Activated T-cell treated with anti-CD3 and anti-CD28 coated beads for 4 hours (primary cell): Measurements from ENCODE around the gene DIPK1A.

Source experiments
- DNase-seq: peaks from one replicate; pipeline ENCODE4 v3.0.0-alpha.2; 2020

Gene DIPK1A

DNA sequence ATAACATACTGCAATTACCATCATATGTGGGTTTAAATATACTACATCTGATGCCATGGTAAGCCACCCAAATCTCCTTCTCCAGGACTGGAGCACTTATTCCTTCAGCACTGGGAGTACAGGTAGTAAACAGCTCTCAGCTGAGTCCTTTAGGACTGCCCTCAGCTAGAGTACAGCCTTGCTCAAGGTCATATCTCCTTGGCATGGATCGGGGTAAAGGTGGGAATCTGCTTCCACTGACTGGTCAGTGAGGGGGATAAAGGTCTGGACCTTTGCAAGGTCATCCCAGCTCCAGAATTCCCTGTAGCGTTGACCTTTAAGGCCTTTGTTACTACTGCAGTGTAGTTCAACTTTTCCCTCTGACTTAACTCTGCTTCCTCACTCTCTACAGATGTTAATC lies 90.7 kb downstream of the DIPK1A start:
- no peak for DNase-seq

DNA sequence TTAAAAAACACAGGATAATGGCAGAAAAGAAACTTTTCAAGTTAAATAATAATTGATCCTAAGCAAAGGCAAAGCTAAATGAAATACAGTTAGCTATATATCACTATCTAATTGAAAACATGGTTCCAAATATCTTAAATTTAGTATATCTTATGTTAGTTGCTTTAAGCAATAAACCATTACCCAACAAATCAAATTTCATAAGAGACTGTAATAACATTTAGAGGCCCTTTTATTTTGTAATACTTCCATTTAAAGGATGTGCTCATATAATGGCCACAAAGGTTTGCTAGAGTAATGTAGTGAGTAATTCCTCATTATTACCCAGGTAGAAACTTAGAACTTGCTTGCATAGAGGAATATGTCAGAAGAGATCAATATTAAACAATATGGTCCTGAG lies 97.1 kb downstream of the DIPK1A start:
- no peak for DNase-seq

DNA sequence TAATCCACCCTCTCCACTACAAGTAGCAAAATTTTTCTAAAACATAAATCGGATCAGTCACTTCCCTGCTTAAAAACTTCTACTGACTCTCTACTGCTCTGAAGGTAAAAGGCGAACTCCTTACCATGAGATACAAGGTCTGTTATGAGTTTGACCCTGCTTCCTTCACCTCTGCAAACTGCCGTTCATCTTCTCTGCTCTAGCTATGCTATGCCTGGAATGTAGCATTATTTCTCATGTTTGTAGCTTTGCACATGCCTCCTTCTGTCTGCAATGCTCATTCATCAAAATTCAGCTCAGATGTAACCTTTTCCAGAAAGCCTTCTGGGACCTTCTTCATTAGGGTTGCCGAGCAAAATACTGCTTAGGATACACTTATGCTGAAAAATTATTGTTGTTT lies 98.7 kb downstream of the DIPK1A start:
- no peak for DNase-seq

DNA sequence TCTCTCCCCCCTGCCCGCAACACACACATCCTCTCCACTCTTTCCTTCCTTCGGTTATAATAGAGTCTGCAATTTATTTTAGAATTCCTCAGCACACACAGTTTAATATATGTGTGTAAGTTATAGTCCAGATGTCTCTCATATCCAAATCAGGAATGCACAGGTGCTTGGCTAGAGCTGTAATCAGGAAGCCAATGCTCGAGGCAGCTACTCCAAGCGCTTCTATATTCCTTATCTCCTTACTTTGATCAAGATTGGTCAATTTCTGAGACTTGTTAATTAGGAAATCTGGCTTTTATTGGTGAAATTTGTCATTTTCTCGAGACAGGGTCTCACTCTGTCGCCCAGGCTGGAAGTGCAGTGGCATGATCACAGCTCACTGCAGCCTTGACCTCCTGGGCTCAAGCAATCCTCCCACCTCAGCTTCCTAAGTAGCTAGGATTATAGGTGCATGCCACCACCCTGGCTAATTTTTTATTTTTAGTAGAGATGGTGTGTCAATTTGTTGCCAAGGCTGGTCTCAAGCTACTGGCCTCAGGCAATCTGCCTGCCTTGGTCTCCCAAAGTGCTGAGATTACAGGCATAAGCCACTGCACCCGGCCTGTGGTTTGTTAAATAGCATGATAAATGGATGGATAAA lies 101.7 kb downstream of the DIPK1A start:
- no peak for DNase-seq

DNA sequence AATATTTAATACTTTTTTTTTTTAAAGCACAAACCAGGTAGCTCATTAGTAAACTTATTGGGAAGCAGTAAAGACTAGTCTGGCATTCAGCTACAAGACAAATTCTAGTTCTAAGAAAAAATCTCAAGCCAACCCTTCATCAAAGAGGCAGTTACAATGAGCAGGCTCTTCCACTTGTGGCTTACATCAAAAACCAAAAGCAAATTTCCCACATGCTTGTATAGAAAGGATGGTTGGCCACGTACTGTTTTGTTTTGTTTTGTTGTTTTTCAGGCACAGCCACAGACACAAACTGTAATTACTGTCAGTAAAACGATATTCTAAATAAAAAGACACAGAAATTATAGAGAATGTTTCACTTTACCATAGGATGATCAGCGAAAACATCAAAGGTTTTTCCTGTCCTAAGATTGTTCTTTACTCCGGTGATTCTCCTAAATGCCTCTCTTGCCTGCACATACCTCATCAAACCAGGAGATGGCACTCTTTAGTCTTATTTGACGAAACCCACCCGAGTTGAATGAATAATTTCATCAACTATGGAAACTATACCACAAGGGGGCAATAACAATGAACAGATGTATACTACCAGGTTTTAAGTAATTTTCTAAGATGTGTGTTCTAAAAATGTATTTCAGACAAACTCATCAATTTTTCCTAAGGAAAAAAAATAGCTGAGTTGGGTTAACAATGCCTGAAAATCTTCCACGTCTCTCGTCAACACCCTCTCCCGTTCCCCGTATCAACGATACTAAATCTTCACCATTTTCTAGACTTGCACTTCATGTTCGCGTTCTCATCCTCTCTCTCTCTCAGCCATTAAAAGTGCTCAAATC lies 102.5 kb downstream of the DIPK1A start:
- peak; percentile 39 for DNase-seq

DNA sequence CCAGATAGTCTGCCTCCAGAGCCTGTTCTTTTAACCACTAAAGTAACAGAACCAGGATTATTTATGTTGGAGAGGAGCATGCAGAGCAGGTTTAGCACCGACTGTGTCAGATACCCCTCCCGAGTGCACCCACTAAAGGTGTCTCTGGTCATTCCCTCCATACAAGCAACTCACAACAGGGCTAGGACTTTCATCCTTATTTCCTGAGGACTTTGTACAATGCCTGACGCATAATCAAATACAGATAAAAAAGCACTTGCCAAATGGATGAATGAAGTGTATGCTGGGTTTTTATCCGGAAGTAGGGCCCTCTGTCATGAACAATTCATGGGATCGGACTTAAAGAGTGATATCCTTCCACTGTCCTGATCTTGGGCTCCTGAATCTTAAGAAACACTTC lies 103.4 kb downstream of the DIPK1A start:
- DNase-seq, result no peak

DNA sequence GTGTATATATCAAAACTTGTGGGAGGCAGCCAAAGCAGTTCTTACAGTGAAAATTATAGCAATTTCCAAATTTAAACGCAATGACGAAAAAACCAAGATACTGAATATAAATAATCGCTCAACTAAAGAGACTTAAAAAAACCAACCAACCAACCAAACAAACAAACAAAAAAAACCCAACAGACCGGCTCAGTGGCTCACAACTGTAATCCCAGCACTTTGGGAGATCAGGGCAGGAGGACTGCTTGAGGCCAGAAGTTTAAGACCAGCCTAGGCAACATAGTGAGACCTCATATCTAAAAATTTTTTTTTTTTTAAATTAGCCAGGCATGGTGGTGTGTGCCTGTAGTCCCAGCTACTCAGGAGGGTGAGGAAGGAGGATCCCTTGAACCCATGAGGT lies 106.0 kb downstream of the DIPK1A start:
- no peak for DNase-seq

DNA sequence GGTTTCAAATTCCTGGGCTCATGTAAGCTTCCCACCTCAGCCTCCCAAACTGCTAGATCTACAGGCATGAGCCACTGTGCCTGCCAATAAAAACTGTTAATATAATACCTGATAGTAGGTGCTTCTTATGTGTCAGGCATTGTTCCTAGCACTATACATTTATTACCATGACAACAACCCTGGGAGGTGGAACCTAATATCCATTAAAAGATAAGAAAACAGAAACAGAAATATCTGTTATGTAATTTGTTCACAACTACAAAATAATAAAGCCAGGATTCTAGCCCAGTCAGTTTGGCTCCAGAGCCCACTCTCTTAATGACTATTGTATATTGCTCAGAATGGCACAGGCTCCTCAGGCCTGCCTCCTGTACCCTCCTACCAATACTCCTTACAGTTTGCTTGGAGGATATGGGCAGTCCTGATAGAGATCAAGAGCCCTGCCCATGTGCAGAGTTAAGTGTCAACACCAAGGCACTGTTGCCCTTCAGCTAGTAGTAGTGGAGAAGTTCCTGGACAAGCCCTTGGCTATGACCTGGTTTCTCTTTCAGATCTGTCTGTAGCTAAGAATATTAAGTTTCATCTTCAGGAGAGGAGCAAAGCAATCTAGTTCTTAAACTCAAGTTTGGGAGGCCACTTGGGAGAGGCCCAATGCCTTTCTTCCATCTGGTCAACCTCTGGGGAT lies 107.0 kb downstream of the DIPK1A start:
- DNase-seq, result no peak

DNA sequence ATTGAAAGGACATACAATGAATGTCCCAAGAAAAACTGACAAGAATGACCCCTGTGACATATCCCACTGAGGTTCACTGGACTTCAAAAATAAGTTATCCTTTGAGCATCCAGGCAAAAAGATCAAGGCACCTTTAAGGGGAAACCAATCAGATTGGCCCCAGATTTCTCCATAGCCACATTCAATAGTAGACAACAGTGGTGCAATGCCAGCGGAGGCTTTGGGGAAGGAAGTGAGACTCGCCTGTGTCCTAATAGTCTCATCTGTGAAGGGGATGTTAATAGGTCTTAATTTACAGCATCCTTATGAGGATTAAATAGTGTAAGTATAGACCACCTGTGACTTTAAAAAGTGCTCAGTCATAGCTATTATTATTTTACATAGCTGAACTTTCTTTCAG lies 108.0 kb downstream of the DIPK1A start:
- no peak for DNase-seq

DNA sequence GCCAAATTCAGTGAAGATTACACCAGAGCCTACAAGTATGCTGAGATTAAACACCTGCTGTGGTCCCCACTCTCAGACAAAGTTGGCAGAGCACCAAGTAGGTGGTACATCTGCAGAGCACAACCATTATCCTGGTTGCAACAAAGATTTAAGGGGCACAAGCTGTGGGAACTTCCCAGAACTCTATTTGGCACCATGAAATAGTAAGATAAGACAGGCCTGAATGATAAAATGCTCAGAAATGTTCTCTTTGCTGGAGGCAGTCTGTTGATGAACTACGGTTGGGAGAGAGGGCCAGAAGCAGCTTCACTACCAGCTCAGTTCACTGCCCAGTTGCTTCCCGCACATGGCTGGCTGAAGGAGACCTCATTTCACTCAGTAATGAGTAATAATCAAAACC lies 109.5 kb downstream of the DIPK1A start:
- no peak for DNase-seq

DNA sequence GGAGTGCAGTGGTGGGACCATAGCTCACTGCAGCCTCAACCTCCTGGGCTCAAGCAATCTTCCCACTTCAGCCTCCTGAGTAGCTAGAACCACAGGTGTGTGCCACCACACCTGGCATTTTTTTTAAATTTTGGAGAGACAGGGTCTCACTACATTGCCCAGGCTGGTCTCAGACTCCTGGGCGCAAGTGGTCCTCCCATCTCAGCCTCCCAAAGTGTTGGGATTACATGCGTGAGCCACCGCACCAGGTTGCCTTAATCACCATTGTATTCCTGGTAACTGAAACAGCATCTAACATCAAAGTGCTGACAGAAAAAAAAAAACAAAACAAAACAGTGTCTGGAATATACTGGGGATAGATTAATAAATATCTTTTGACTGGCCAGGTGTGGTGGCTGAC lies 111.2 kb downstream of the DIPK1A start:
- no peak for DNase-seq

DNA sequence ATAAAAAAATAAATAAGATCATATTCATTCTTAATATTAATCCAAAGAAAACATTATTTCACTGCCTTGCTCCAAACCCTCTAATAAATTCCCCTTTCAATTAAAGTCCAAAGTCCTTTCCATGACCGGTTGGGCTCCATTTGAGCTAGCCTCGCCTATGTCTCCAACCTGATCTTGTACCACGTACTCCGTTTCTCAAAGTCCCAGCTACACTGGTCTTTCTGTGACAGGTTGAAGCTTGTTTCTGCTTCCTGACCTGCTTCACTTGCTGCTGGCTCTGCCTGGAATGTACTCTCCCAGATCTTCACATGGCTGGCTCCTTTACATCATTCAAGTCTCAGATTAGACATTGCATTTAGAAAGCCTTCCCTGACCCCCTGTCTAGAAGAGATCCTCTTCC lies 113.1 kb downstream of the DIPK1A start:
- no peak for DNase-seq

DNA sequence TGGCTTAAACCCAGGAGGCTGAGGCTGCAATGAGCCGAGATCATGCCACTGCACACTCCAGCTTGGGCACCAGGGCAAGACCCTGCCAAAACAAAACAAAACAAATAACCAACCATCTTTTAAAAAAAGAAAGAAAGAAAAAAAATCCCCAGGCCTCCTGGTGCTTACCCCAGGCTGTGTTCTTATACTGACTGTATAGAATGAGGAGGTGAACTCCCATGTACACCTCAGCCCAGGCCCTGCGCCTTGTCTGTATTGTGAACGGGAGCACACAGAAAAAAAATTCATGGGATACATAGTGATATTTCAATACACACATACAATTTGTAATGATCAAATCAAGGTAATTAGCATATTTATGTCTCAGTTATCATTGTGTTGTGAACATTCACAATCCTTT lies 115.4 kb downstream of the DIPK1A start:
- DNase-seq, result no peak

DNA sequence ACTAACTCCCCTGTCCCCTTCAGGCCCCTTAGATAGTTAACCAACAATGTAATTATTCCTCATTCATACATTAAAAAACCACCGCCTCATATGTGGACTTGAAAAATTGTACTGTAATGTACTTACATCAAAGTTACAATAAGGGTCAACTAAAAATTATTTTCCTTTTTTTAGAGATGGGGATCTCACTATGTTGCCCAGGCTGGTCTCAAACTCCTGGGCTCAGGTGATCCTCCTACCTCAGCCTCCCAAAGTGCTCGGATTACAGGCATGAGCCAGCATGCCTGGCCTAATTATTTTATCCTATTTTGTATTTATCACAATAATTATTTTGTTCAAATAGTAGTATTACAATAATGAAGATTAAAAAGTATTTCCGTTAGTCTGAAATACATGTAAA lies 116.8 kb downstream of the DIPK1A start:
- DNase-seq, result no peak

DNA sequence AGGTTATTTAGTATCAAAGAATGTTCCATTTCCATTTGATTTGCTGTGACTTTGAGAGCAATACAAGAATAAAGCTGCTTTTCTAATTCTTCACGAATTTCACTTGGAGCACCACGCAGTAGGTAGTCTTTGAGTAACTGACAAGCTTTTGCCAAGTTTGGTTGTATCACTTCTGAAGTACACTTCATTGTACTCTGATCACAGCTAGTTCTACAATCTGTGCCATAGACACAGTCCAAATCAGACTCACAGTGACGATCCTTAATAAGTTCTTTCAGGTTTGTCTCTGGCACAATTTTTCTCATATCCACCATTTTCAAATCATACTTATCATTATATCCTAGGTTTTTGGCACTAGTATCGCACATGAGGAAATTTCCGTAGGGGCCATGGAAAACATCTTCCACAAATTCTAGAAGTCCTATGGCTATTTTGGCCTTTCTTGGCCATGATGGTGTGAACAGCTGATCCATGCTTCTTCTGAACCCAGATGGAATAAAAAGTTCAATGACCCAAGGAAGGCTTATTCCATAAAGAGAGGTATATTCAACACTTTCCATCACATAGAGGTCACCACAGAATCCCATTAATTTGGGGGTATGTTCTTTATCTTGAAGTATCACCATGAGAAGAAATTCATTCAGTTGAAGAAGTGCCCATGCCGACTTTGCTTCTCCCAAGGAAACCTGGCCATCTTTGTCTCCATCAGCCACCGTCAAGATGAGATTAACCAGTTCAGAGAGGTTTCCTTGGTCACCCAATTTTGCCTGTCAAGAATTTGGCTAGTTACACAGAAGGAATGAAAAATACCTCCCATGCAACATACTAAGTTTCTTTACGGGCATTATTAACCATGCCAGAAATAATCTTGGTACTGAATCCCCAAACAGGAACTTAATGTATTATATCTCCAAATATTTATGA lies 117.6 kb downstream of the DIPK1A start:
- no peak for DNase-seq

DNA sequence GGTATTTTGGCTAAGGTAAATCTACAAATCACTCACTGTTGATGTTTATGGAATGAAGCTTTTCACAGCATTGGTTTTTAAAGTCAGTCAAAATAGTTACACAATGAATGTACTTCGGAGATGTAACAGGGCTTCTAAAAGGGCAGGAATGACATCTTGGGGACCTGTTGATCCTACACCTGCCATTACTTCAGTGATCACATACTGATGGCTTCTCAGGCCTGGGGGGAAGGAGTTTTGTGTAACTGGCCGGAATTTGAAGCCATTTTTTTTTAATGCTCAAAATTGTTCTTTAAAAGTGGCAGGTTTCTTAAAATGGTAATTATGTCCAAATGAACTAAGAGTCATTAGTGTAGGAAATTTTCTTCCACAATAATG lies 118.2 kb downstream of the DIPK1A start:
- DNase-seq, result no peak

DNA sequence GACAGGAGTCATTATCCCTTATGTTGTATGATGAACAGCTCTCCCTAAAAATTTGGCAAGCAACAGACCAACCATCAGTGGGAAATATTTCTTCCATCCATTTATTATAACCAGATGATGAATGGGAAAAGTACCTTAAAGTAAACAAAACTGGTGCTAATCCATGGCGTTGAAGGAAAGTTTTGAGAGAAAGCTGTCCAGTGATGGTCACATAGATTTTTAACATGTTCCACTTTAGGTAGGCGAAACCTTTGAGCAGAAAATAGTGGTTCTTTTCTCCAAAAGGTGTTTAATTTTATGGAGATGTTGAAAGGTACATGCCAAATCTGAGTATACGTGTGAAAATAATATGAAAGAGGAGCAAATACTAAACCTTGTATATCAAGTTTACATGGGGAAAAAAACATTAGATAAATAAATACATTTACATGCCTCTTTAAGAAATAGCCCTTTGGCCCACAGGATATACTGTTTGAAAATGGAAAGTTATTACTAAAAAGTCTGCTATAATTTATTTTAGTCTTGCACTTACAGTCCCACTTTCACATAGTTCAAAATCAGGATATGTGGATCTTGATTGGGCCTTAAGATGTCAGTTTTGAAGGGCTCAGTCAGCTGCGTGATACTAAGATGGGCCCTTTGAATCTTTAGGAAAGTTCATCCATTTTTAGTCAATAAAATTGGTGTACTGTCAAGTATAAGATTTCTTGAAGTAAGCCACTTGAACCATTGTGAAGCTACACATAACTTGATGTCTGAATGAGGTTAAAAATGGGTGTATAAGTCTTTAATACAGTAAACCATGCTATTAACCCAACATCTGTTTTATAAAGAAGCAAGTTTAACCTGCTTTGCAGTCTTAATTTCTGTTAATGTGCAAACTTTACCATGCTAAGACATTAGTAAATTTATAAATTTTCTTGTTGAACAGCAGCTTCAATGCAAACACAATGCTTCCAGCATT lies 118.9 kb downstream of the DIPK1A start:
- DNase-seq, result no peak

DNA sequence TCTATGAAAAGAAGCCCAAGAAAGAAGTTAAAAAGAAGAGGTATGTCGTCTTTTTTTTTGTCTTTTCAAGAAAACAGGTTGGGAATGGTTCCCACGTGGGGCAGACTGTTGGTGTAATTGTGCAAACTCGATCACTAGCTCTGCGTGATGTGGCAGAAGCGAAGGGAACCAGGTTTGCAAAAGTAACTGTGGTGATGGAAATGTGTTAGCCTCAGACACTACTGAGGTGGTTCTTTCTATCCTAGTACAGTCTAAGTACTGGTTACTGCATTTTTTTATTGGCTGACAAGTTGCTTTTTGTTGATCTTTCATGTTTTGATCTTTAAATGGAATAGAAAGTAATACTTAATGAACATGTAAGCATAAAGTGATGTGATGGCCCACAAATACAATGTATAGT lies 120.7 kb downstream of the DIPK1A start:
- DNase-seq, result no peak

DNA sequence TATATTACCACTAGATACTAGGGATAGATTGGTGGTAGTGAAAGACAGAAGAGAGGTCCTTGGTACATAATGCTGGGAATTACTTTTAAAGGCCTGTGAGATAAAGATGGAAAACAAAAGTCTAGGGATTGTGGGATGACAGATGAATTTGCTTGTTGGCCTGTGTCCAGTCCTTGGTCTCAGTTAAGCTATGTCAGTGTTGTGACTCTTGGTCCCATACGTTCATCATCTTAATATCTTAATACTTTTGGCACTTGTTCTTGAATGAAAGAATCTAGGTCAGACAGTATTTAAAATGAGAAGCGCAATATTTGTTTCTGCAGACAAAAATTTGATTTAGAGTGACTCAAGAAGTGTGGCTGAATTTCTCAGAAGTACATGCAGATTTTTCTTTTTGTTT lies 121.8 kb downstream of the DIPK1A start:
- no peak for DNase-seq

DNA sequence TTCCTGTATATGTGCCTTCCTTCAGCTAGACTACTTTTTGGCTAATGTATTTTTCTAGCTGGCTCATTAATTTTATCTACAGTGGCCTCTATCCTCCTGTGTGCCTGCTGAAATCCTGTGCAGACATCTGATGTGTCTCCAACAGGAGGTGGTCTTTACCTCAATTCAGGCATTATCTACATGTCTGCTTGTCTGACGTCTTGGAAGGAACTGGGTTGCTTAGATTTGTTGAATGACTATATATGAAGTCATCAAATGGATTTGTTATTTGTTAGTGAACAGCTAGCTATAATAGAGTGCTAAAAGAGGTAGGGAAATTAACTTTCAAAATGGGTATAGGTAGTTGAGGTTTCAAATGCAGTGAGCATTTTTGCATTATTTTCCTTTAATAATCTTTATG lies 122.7 kb downstream of the DIPK1A start:
- no peak for DNase-seq

DNA sequence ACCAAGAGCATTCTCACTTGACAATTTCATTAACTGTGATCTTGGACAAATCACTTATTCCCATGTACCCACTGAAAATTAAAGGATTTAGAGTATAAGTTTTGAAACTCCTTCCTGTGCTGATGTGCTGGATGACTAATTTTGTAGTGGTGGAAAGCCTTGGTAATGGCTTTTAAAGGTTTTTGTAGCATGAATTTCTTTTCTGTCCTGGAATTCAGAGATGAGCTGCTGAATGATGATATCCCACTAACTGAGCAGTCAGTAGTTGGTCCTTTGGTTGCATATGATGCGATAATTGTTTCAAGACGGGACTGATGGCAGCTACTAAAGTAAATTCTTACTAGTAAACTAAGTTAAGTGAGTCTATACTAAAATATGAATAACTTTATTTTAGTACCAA lies 124.2 kb downstream of the DIPK1A start:
- DNase-seq, result no peak

DNA sequence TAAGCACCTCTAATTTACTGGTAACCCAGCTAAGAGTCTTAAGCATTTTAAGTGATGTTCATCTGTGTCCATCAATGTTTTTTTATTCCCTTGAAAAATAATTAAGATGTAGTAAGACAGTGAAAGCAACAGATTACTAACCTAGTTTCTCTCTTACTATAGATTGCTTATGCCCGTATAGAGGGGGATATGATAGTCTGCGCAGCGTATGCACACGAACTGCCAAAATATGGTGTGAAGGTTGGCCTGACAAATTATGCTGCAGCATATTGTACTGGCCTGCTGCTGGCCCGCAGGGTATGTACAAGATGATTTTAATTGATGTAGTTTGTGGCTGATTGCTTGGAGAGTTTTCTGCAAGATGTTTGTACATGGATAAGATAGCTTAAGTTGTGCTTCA lies 126.6 kb downstream of the DIPK1A start:
- no peak for DNase-seq
